HEK293 (cell line): ENCODE data around the gene CANX.

ENCODE experiments used
- CTCF ChIA-PET: fragments of 350-600 bp; formaldehyde crosslinking; extraction: SDS; loops from one replicate; lab custom pipeline; 2021; ENCODE audit warnings: antibody characterized with exemption; lab: Yijun Ruan, JAX
- POLR2A ChIA-PET: fragments of 300-600 bp; formaldehyde crosslinking; extraction: SDS; loops from one replicate; lab custom pipeline; 2020; ENCODE audit warnings: antibody characterized with exemption, inconsistent platforms; lab: Yijun Ruan, JAX
- H3K27ac ChIP-seq: fragments of 200-500 bp; sonication (Bioruptor generic); 2 replicates; pipeline ENCODE4 v1.5.1; 2014; ENCODE audit warnings: low read depth, low read length, control low read depth, inconsistent platforms; ENCODE audit errors: extremely low read depth
- H3K36me3 ChIP-seq, 2 experiments: fragments of 200-500 bp in 1 of 2; sonication (Bioruptor generic) in 1 of 2; 1 replicate in 1 of 2; 2 replicates in 1 of 2; pipeline ENCODE4 v1.5.1; 2014 to 2017; ENCODE audit warnings: inconsistent platforms in 2 of 2, low read length in 2 of 2; ENCODE audit not compliant: control insufficient read depth in 2 of 2, insufficient read depth in 1 of 2
- H3K4me1 ChIP-seq: fragments of 200-500 bp; sonication (Bioruptor generic); 2 replicates; pipeline ENCODE4 v1.5.1; 2014; ENCODE audit warnings: mild to moderate bottlenecking, low read length, inconsistent platforms; ENCODE audit not compliant: control insufficient read depth, insufficient read depth
- H3K4me3 ChIP-seq: 2 replicates; pipeline ENCODE4 v1.5.1; 2011; ENCODE audit warnings: low read depth, mild to moderate bottlenecking, control low read depth, low read length, moderate library complexity
- H3K9me3 ChIP-seq: fragments of 200-500 bp; sonication (Bioruptor generic); 2 replicates; pipeline ENCODE4 v1.5.1; 2014; ENCODE audit warnings: low read depth, low read length, inconsistent platforms; ENCODE audit not compliant: control insufficient read depth, insufficient read depth
- KLF16 ChIP-seq: fragments of 450-650 bp; formaldehyde crosslinking; IDR thresholded peaks from 2 replicates; pipeline ENCODE4 v1.5.1; 2017; ENCODE audit warnings: missing biosample characterization, missing genetic modification characterization
- KLF8 ChIP-seq: fragments of 450-650 bp; formaldehyde crosslinking; IDR thresholded peaks from 2 replicates; pipeline ENCODE4 v1.5.1; 2016; ENCODE audit warnings: missing biosample characterization, missing genetic modification characterization
- RBAK ChIP-seq: fragments of 450-650 bp; formaldehyde crosslinking; IDR thresholded peaks from 2 replicates; pipeline ENCODE4 v1.5.1; 2016; ENCODE audit warnings: missing biosample characterization, missing genetic modification characterization
- SCRT1 ChIP-seq: fragments of 450-650 bp; formaldehyde crosslinking; IDR thresholded peaks from 2 replicates; pipeline ENCODE4 v1.5.1; 2016; ENCODE audit warnings: missing biosample characterization, missing genetic modification characterization, borderline replicate concordance
- ZNF18 ChIP-seq: fragments of 450-650 bp; formaldehyde crosslinking; IDR thresholded peaks from 2 replicates; pipeline ENCODE4 v1.5.1; 2016; ENCODE audit warnings: missing biosample characterization, missing genetic modification characterization
- ZNF202 ChIP-seq: fragments of 450-650 bp; formaldehyde crosslinking; IDR thresholded peaks from 2 replicates; pipeline ENCODE4 v1.5.1; 2016; ENCODE audit warnings: missing biosample characterization, missing genetic modification characterization, borderline replicate concordance
- ZNF530 ChIP-seq: fragments of 450-650 bp; formaldehyde crosslinking; IDR thresholded peaks from 2 replicates; pipeline ENCODE4 v1.5.1; 2016; ENCODE audit warnings: low read depth, missing biosample characterization, missing genetic modification characterization
- ZNF555 ChIP-seq: fragments of 450-650 bp; formaldehyde crosslinking; conservative IDR thresholded peaks from 2 replicates; pipeline ENCODE4 v1.5.1; 2017; ENCODE audit warnings: missing biosample characterization, mild to moderate bottlenecking, missing genetic modification characterization, inconsistent platforms
- ZNF561 ChIP-seq: fragments of 450-650 bp; IDR thresholded peaks from 2 replicates; pipeline ENCODE4 v1.5.1; 2018; ENCODE audit warnings: missing biosample characterization, missing genetic modification characterization, borderline replicate concordance
- ZNF658 ChIP-seq: fragments of 450-650 bp; formaldehyde crosslinking; IDR thresholded peaks from 2 replicates; pipeline ENCODE4; 2016; ENCODE audit warnings: missing biosample characterization, missing genetic modification characterization
- ZNF677 ChIP-seq: fragments of 450-650 bp; IDR thresholded peaks from 2 replicates; pipeline ENCODE4 v1.5.0; 2018; ENCODE audit warnings: missing biosample characterization, mild to moderate bottlenecking, missing genetic modification characterization, moderate library complexity

Gene CANX

GRCh38 chr5:179780362-179780761 lies 81.6 kb downstream of the CANX start:
- H3K4me1 ChIP-seq = no peaks in the 10 kb centered on the region

More at GRCh38 chr5:179780362-179780761, 81.6 kb downstream of the CANX start:
- CTCF ChIA-PET = interaction anchor here (0.8 kb wide), 1 partner anchor 25 kb away, joined by 3 read pairs; no protein-coding TSS in a partner anchor
- H3K27ac ChIP-seq = no peak overlapping the region
- POLR2A ChIA-PET = interaction anchor here (1.5 kb wide), 1 partner anchor 16 kb away, joined by 4 read pairs; no protein-coding TSS in a partner anchor
- TF ChIP-seq ZNF658 (tag by site-specific recombination) = no peak
- no peak for TF ChIP-seq ZNF561
- no peak for TF ChIP-seq KLF8 (tag by site-specific recombination)
- no peak for TF ChIP-seq ZNF18 (tag by site-specific recombination)
- no peak for TF ChIP-seq ZNF530 (tag by site-specific recombination)
- no peak for TF ChIP-seq ZNF555 (tag by site-specific recombination)
- TF ChIP-seq SCRT1 = no peak
- TF ChIP-seq RBAK (tag by site-specific recombination) = no peak
- TF ChIP-seq ZNF202 (tag by site-specific recombination) = no peak
- no peak for TF ChIP-seq ZNF677
- TF ChIP-seq KLF16 = no peak
- TF ChIP-seq, all 188 proteins: peak for 0
- Histone ChIP-seq H3K36me3 (peaks cover 4 to 51% of the 10 kb centered on the region in 2 experiments; a peak in 2 of 3 replicates), H3K4me3 (no peak overlapping the region), H3K9me3 (no peaks in the 10 kb centered on the region)
